Stimulated activated CD4-positive, alpha-beta T cell treated with anti-CD3 and anti-CD28 coated beads, Interleukin-12 subunit alpha, Interleukin-12 subunit beta, amount 100 ng/mL, for 24 hours (primary cell): ENCODE results near the gene LOXL3.

Source experiments
- DNase-seq, 2 experiments: peaks; one replicate each; pipeline ENCODE4 v3.0.0-alpha.2; 2020; ENCODE audit warnings: low read depth in 2 of 2

Gene LOXL3

GRCh38 chr2:74528600-74529356, 25.0 kb downstream of the LOXL3 start:
- no peak for DNase-seq

- no peak for DNase-seq
These were observed 26.0 kb downstream of the LOXL3 start for GRCh38 chr2:74527741-74528140.

GRCh38 chr2:74526649-74527230, 27.0 kb downstream of the LOXL3 start:
- DNase-seq = no peak

- DNase-seq = no peak
These were observed 27.8 kb downstream of the LOXL3 start, which contains the start of gene DQX1 for GRCh38 chr2:74525717-74526648. Gene DQX1, minus strand, starts transcription at chr2:74526231. Its CDS starts 502 bp downstream, at chr2:74525729.

- no peak for DNase-seq
These were observed 28.6 kb downstream of the LOXL3 start for GRCh38 chr2:74524955-74525716.

GRCh38 chr2:74524005-74524404, 29.7 kb downstream of the LOXL3 start:
- DNase-seq = no peak

- no peak for DNase-seq
These were observed 31.2 kb downstream of the LOXL3 start for GRCh38 chr2:74522516-74522915.

GRCh38 chr2:74516650-74517049, 37.1 kb downstream of the LOXL3 start:
- no peak for DNase-seq

GRCh38 chr2:74515981-74516633, 37.6 kb downstream of the LOXL3 start:
- DNase-seq = peak; percentile 54 to 67

GRCh38 chr2:74515271-74515980, 38.3 kb downstream of the LOXL3 start:
- DNase-seq = no peak

GRCh38 chr2:74514368-74515270, 39.1 kb downstream of the LOXL3 start, which contains the start of gene TLX2:
Gene TLX2, plus strand, starts transcription at chr2:74514450. Its CDS starts 357 bp downstream, at chr2:74514807.
- no peak for DNase-seq

- no peak for DNase-seq
These were observed 40.0 kb downstream of the LOXL3 start for GRCh38 chr2:74513605-74514367.

GRCh38 chr2:74512744-74513604, 40.8 kb downstream of the LOXL3 start:
- no peak for DNase-seq

GRCh38 chr2:74511104-74511989, 42.4 kb downstream of the LOXL3 start:
- DNase-seq = no peak

GRCh38 chr2:74510272-74510671, 43.5 kb downstream of the LOXL3 start:
- DNase-seq = no peak

- DNase-seq = no peak
These were observed 45.7 kb downstream of the LOXL3 start for GRCh38 chr2:74507926-74508520.
